GM19099 (cell line): ENCODE data around the gene CABCOCO1.

ENCODE experiments used
- POLR2A ChIP-seq: IDR thresholded peaks from 3 replicates; pipeline ENCODE4 v1.6.1; 2011; ENCODE audit warnings: low read depth; ENCODE audit not compliant: insufficient read length; ENCODE audit errors: extremely low read depth

Gene CABCOCO1

GRCh38 chr10:61779950-61780659 is 117.4 kb downstream of the CABCOCO1 start:
- no peak for TF ChIP-seq POLR2A

GRCh38 chr10:61780732-61781131 is 118.0 kb downstream of the CABCOCO1 start:
- TF ChIP-seq POLR2A: no peak

GRCh38 chr10:61781969-61782403 is 119.3 kb downstream of the CABCOCO1 start:
- no peak for TF ChIP-seq POLR2A

DNA sequence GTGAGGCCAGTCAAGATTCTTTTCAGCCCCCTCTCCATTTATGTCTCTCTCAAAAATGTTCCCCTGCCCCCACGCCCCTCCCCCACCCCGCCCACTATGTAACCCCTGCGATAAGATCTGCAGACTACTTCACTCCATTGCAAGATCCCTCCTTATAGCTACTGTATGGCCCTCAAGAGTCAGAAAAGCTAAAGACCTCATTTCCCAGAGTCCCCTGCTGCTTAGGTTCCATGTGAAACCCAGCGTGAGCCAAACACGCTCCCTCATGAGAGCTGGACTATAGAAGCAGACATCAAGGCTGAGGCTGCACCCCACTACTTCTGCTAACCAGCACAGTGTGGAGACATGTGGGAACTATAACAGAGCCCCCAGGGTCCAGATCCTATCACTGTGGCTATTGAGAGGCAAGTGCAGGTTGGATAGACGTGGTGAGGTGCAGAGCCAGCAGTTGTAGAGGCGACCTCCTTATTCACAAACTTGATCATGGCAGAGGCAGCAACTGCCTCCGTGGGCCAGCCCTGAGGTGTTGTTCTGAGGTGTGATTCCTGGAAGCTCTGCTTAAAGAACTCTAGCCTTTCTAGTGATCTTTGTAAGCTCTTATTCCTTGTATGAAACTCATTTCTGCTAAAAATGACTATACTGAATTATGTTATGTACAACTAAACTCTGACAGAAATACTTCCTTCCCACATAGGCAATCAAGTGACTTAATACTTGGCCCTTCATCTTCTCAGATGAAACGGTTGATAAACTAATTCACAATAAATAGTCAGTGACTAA is 121.8 kb downstream of the CABCOCO1 start:
- TF ChIP-seq POLR2A: no peak

DNA sequence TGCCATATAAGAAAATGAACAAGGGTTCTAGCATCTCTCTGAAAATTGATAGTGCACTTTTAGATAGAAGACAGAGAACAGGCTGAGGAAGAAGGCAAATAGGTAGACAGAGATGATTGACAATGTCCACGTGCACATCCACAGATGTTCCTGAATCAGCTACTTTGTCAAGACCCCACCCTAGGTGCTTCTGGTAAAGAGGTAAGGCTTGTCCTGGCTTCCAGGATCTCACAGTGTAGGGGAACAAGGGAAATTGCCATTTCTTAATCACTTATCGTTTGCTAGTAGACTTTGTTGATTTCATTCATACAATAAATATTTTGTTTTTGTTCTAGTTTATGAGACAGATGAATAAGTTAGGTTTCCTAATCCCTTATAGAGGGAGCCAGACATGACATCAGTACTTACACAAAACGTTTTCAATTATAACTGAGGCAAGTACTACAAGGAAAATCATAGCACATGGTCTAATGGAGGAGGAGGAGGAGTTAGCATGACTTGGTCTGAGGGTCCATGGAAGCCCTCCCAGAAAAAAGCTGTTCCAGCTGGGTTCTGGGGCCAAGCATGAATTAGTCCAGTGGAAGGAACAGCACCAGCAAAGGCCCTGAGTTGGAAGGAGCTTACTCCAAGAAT is 122.9 kb downstream of the CABCOCO1 start:
- TF ChIP-seq POLR2A: no peak

DNA sequence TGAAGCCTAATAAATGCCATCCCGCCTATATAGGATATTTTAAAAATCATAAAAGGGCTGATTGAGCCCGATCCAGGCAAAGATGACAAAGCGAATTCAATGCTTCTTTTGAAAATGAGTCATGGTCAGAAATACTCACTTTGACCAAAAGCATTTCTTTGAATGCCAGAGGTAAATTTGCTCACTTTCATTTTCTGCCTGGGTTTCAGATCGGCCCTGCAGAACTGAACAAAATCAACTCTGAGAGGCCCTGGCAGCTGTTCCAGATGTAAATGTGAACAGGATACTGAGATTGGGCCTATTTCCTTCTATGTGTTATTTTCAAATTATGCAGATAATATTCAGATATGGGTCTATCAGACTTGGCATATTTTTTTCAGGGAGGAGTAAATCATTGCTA is 124.0 kb downstream of the CABCOCO1 start:
- no peak for TF ChIP-seq POLR2A

DNA sequence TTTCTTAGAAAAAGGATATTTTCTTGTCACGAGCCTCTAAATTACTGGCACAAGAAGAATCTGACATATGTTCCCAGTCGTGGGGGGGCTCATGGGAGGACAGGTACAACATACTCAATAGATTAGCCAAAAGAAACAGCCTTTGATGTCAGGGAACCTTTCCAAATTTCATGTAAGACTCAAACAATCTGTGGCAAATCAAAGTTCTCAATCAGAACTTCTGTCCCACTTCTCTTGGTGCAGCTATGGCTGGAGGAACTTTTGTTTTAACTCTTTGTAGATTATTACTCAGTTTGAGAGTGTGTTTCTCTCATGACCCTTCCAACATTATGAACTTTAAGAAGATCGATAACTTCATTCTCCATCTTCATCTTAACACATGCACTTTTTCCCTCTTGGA is 124.4 kb downstream of the CABCOCO1 start:
- TF ChIP-seq POLR2A: no peak

- no peak for TF ChIP-seq POLR2A
Measured at GRCh38 chr10:61789031-61789430, 126.3 kb downstream of the CABCOCO1 start.

DNA sequence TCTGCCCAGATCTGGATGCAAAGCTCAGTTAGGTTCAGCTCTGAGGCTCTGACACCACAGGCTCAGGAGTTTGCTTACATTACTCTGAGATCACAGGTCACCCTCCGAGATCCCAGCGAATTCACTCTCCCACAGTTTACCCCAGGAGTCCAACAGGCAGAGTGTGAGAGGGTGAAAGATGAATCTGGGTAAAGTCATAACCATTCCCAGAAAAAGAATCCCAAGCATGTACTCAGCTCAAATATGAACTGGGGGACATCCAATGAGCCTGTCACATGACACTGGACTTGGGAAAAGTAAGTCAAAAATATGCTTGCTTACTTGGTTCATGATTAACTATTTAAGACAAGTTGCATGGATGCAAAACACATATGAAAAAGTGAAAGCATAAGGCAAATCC is 128.5 kb downstream of the CABCOCO1 start:
- TF ChIP-seq POLR2A: no peak

- TF ChIP-seq POLR2A: no peak
Measured at GRCh38 chr10:61792097-61792716, 129.5 kb downstream of the CABCOCO1 start.

DNA sequence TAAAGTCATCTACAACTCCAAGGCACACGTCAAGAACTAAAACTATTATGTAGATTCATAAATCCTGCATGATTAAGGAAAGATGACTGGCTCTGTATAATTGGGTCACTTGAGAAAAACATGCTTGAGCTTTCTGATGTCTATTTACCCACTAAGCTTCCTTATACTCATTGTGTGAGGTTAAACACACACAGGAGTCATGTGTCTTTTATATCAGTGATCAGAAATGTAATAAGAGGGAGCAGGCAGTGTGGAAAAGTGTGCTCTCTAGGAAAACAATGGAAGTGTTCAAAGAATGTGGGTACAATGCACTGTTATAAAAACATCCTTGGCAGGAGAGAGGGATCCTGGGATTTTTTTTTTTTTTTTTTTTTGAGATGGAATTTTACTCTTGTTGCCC is 130.2 kb downstream of the CABCOCO1 start:
- no peak for TF ChIP-seq POLR2A

- TF ChIP-seq POLR2A: no peak
Measured at GRCh38 chr10:61793760-61794703, 131.3 kb downstream of the CABCOCO1 start.

- no peak for TF ChIP-seq POLR2A
Measured at GRCh38 chr10:61795147-61795546, 132.4 kb downstream of the CABCOCO1 start.

DNA sequence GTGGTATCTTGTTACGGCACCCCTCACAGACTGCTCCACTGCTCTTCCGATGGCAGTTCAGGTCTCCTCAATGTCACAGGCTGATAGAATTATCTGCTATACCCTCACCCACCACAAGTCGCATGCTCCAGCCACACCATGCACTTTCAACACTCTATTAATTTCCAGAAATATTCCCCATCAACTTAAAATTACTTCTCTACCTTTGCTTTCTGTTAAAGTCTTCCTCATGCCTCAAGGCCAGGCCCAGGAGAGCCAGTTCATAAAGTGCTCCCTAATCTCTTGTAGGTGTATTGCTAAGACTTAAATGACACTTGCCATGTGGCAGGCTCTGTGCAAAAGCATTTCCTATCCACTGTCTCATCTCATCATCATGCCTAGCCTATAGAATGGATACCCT is 132.8 kb downstream of the CABCOCO1 start:
- no peak for TF ChIP-seq POLR2A
